Measurements from ENCODE around the gene LYZL6.

DNA sequence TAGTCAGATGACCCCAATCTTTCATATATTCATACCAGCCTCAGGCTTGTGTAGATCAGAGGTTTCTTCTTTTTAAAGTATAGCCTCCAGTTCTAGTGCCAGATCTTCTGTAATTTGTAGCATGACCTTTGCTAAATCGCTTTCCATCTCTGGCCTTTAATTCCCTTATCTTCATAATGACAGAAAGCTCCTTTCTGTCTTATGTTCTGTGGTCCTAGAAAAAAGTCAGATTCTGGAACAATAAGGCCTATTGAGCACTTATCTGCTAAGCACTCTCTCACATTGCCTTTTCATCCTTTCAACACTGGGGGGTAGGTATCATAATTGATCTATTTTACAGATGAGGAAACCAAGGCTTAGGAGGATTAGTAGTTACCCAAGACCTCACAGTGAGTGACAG, 28.6 kb upstream of the LYZL6 start:
- TF ChIP-seq CTCF (IDR thresholded peaks at IDR 0.05; ENCODE audit: insufficient read depth, low read length) (no peak), GABPA (IDR thresholded peaks at IDR 0.05; ENCODE audit: low read depth) (no peak), SPI1 (IDR thresholded peaks at IDR 0.05; ENCODE audit: borderline replicate concordance, low read depth) (no peak)
